SH-SY5Y (cell line): Measurements from ENCODE around the gene RASAL2.

Source experiments
- GATA2 ChIP-seq: IDR thresholded peaks from 2 replicates; pipeline ENCODE4 v1.6.1; 2011; ENCODE audit warnings: mild to moderate bottlenecking, low read depth, low read length
- GATA3 ChIP-seq: IDR thresholded peaks from 2 replicates; pipeline ENCODE4 v1.6.1; 2011; ENCODE audit warnings: low read depth, mild to moderate bottlenecking, low read length, moderate library complexity

DNA sequence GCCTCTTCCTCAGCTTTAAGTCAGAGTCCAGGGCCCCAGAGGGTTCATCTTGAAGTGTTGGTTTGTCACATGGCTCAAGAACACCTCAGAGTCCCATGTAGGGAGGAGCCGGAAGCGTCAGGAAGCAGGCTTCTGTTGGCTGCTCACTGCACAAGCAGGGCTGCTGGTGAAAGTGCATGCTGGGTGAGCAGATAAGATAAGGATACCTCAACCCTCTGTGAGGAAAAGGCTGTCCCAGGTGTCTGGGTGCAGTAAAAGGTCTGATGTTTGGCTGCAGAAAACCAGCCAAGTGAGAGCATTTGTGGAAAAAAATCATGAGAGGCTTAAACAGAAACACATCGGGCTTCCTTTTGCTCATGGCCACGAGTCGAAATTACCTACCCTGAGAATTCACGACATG is 412.8 kb downstream of the RASAL2 start:
- TF ChIP-seq GATA2 (no peak), GATA3 (no peak)
